Naive thymus-derived CD4-positive, alpha-beta T cell (primary cell): ENCODE data around the gene GPR55. TPM values are rescaled to one million over a fixed set of nuclear protein-coding genes. Genes with fewer than 3 reads are reported as not detected.

Source experiments
- ATAC-seq: fragments of 150-1000 bp; cut with Tn5 transposase; 2 replicates; pipeline ENCODE4 v1.10.0; 2021; ENCODE audit warnings: mild to moderate bottlenecking, moderate library complexity
- CTCF ChIA-PET: fragments of 350-600 bp; sonication (Branson Sonifier 250); formaldehyde crosslinking; loops from one replicate; lab custom pipeline; 2021; ENCODE audit warnings: antibody characterized with exemption; lab: Charles Lee
- POLR2A ChIA-PET: fragments of 350-600 bp; sonication (Branson Sonifier 250); formaldehyde crosslinking; loops from one replicate; lab custom pipeline; 2021; ENCODE audit warnings: antibody characterized with exemption, inconsistent platforms; lab: Charles Lee
- DNase-seq, 9 donors: peaks; one replicate each; pipeline versions ENCODE4 v3.0.0 to v3.0.0-alpha.2; 2020 to 2022; ENCODE audit warnings: mixed read lengths in 1 of 9
- H3K27ac ChIP-seq: one replicate; pipeline ENCODE4 v1.7.0; 2013; ENCODE audit warnings: mild to moderate bottlenecking, low read depth, low read length, moderate library complexity
- H3K27me3 ChIP-seq, 2 donors: one replicate each; pipeline ENCODE4 v1.7.0; 2013; ENCODE audit warnings: low read length in 2 of 2, mild to moderate bottlenecking in 2 of 2, moderate library complexity in 2 of 2; ENCODE audit not compliant: control insufficient read depth in 2 of 2, insufficient read depth in 2 of 2
- H3K36me3 ChIP-seq, 3 experiments: 1 replicate in 2 of 3; 2 replicates in 1 of 3; pipeline ENCODE4 v1.7.0; 2013; ENCODE audit warnings: low read length in 3 of 3, mild to moderate bottlenecking in 3 of 3, moderate library complexity in 1 of 3; ENCODE audit not compliant: insufficient read depth in 3 of 3, control insufficient read depth in 2 of 3
- H3K4me1 ChIP-seq, 2 donors: one replicate each; pipeline ENCODE4 v1.7.0; 2013; ENCODE audit warnings: low read length in 2 of 2, mild to moderate bottlenecking in 2 of 2, moderate library complexity in 1 of 2; ENCODE audit not compliant: control insufficient read depth in 2 of 2, insufficient read depth in 2 of 2
- H3K4me3 ChIP-seq: 2 replicates; pipeline ENCODE4 v1.7.0; 2013; ENCODE audit warnings: mild to moderate bottlenecking, low read length
- H3K9me3 ChIP-seq, 3 experiments: 1 replicate in 2 of 3; 2 replicates in 1 of 3; pipeline ENCODE4 v1.7.0; 2013; ENCODE audit warnings: low read length in 3 of 3; ENCODE audit not compliant: control insufficient read depth in 2 of 3
- H3K27ac Mint-ChIP-seq, 9 donors: one replicate each; pipeline ENCODE4 v1.8.0; 2020 to 2022; ENCODE audit warnings: mixed read lengths in 9 of 9, mild to moderate bottlenecking in 8 of 9, moderate library complexity in 5 of 9, inconsistent platforms in 2 of 9
- H3K27me3 Mint-ChIP-seq, 5 donors: one replicate each; pipeline ENCODE4 v1.8.0; 2021 to 2022; ENCODE audit warnings: mixed read lengths in 5 of 5, mild to moderate bottlenecking in 1 of 5
- H3K36me3 Mint-ChIP-seq, 5 donors: one replicate each; pipeline ENCODE4 v1.8.0; 2020 to 2022; ENCODE audit warnings: mixed read lengths in 5 of 5, mild to moderate bottlenecking in 3 of 5, inconsistent platforms in 1 of 5
- H3K4me1 Mint-ChIP-seq, 7 donors: one replicate each; pipeline ENCODE4 v1.8.0; 2020 to 2022; ENCODE audit warnings: mixed read lengths in 7 of 7, mild to moderate bottlenecking in 3 of 7, inconsistent platforms in 1 of 7
- H3K4me3 Mint-ChIP-seq, 10 donors: one replicate each; pipeline ENCODE4 v1.8.0; 2020 to 2022; ENCODE audit warnings: mild to moderate bottlenecking in 10 of 10, mixed read lengths in 10 of 10, moderate library complexity in 6 of 10, inconsistent platforms in 2 of 10
- H3K9me3 Mint-ChIP-seq, 11 donors: one replicate each; pipeline ENCODE4 v1.8.0; 2020 to 2022; ENCODE audit warnings: mixed read lengths in 11 of 11, mild to moderate bottlenecking in 4 of 11, inconsistent platforms in 1 of 11, moderate library complexity in 1 of 11
- intact Hi-C, 2 donors: fragments of 100-400 bp; cut with micrococcal nuclease; formaldehyde crosslinking; loops; one replicate each; pipeline ENCODE4 v1.15.1; 2023
- polyA plus RNA-seq, 2 donors: library from polyadenylated mRNA; unstranded; fragments of 300-500 nt; fragmentation: Illumina TruSeq; gene quantifications; one replicate each; pipeline ENCODE4 v1.2.3, GENCODE V29; 2021
- total RNA-seq, 6 experiments: library from RNA in 5 of 6; stranded (reverse) in 5 of 6; gene quantifications; 1 replicate in 5 of 6; 2 replicates in 1 of 6; pipeline ENCODE4 v1.2.3 and lab custom pipeline; 2021 to 2026

The GPR55 gene
- total and polyA plus RNA-seq, 7 experiments from 2014 or later = 1.3 to 8.8 (median 1.6) TPM

GRCh38 chr2:230905448-230906421 is 19.3 kb downstream of the GPR55 start:
- H3K4me3 Mint-ChIP-seq = peak overlapping the region in 9 of 10 donors; percentile 40 to 72 (median 57)
- H3K4me1 Mint-ChIP-seq = peaks cover 15 to 39% (median 26%) of the 10 kb centered on the region in 7 donors
- no peaks in the 10 kb centered on the region for H3K27me3 ChIP-seq
- no peak overlapping the region for H3K4me3 ChIP-seq
- ChIA-PET CTCF (interaction anchor here (0.6 to 1.5 kb wide), 3 partner anchors 10 to 38 kb away, joined by 3 to 7 read pairs (median 3); partner anchors contain the start of gene GPR55), POLR2A (interaction anchor here (0.9 kb wide), 1 partner anchor 559 kb away, joined by 3 read pairs; the partner anchor contains the start of gene NCL)
- peaks cover 0 to 8% (median 0%) of the 10 kb centered on the region in 3 experiments for H3K36me3 ChIP-seq
- H3K27ac ChIP-seq = no peak overlapping the region
- peak overlapping the region in 6 of 9 donors; percentile 20 to 62 (median 40) for H3K27ac Mint-ChIP-seq
- peaks cover 6 to 13% of the 10 kb centered on the region in 2 donors for H3K4me1 ChIP-seq
- ATAC-seq (peak; percentile 83), DNase-seq (peak in 8 of 9 donors; percentile 64 to 88 (median 74))
- no peaks in the 10 kb centered on the region for H3K9me3 ChIP-seq
- H3K27me3 Mint-ChIP-seq = peaks cover 0 to 41% (median 0%) of the 10 kb centered on the region in 5 donors
- peaks cover 0 to 7% (median 2%) of the 10 kb centered on the region in 5 donors for H3K36me3 Mint-ChIP-seq
- intact Hi-C loops = loop anchor here (1.0 to 10.0 kb wide), 6 partner anchors 20 to 149 kb away; partner anchors contain the start of genes PSMD1 (in 2 of the 2), GPR55 (in 1 of the 2) and ITM2C (in 1 of the 2)
- no peaks in the 10 kb centered on the region for H3K9me3 Mint-ChIP-seq

- Histone ChIP-seq H3K4me3 (no peak overlapping the region), H3K36me3 (peaks cover 0 to 4% (median 0%) of the 10 kb centered on the region in 3 experiments), H3K27ac (no peak overlapping the region), H3K27me3 (no peaks in the 10 kb centered on the region), H3K9me3 (no peaks in the 10 kb centered on the region), H3K4me1 (peaks cover 6 to 13% of the 10 kb centered on the region in 2 donors)
- intact Hi-C loops = loop anchor here (1.0 to 10.0 kb wide), 6 partner anchors 20 to 150 kb away; partner anchors contain the start of genes PSMD1 (in 2 of the 2), GPR55 (in 1 of the 2) and ITM2C (in 1 of the 2)
- H3K27me3 Mint-ChIP-seq = peaks cover 0 to 41% (median 5%) of the 10 kb centered on the region in 5 donors
- DNase-seq (peak in 1 of 9 donors; percentile 21), ATAC-seq (no peak)
- H3K36me3 Mint-ChIP-seq = peaks cover 0 to 5% (median 0%) of the 10 kb centered on the region in 5 donors
- peak overlapping the region in 9 of 10 donors; percentile 34 to 72 (median 54) for H3K4me3 Mint-ChIP-seq
- peak overlapping the region in 6 of 9 donors; percentile 20 to 62 (median 44) for H3K27ac Mint-ChIP-seq
- POLR2A ChIA-PET = no interaction called here
- CTCF ChIA-PET = interaction anchor here (1.0 to 1.5 kb wide), 3 partner anchors 9 to 52 kb away, joined by 3 to 7 read pairs (median 3); partner anchors contain the start of gene GPR55
- no peaks in the 10 kb centered on the region for H3K9me3 Mint-ChIP-seq
- H3K4me1 Mint-ChIP-seq = peaks cover 12 to 33% (median 24%) of the 10 kb centered on the region in 7 donors
These were observed 20.1 kb downstream of the GPR55 start for GRCh38 chr2:230904856-230905447.

GRCh38 chr2:230903231-230904150 is 21.6 kb downstream of the GPR55 start:
- Mint-ChIP-seq H3K27ac (peak overlapping the region in 1 of 9 donors; percentile 4), H3K4me3 (no peak overlapping the region), H3K4me1 (peaks cover 4 to 27% (median 24%) of the 10 kb centered on the region in 7 donors), H3K36me3 (no peaks in the 10 kb centered on the region), H3K9me3 (no peaks in the 10 kb centered on the region), H3K27me3 (peaks cover 0 to 44% (median 5%) of the 10 kb centered on the region in 5 donors)
- DNase-seq (peak in 1 of 9 donors; percentile 17), ATAC-seq (no peak)
- ChIA-PET POLR2A (no interaction called here), CTCF (interaction anchor here (0.7 to 1.4 kb wide), 2 partner anchors 51 to 84 kb away, joined by 3 read pairs; no protein-coding TSS in a partner anchor)
- Histone ChIP-seq H3K27ac (no peak overlapping the region), H3K4me3 (no peak overlapping the region), H3K36me3 (no peaks in the 10 kb centered on the region), H3K27me3 (no peaks in the 10 kb centered on the region), H3K4me1 (peaks cover 6 to 13% of the 10 kb centered on the region in 2 donors), H3K9me3 (no peaks in the 10 kb centered on the region)
- intact Hi-C loops = loop anchor here (2.0 to 10.0 kb wide), 4 partner anchors 21 to 151 kb away; partner anchors contain the start of genes PSMD1 (in 2 of the 2) and GPR55 (in 1 of the 2)

GRCh38 chr2:230902180-230902899 is 22.7 kb downstream of the GPR55 start:
- Histone ChIP-seq H3K4me3 (no peak overlapping the region), H3K9me3 (no peaks in the 10 kb centered on the region), H3K4me1 (peaks cover 6 to 13% of the 10 kb centered on the region in 2 donors), H3K27ac (no peak overlapping the region), H3K36me3 (no peaks in the 10 kb centered on the region), H3K27me3 (no peaks in the 10 kb centered on the region)
- DNase-seq = peak in 4 of 9 donors; percentile 22 to 49 (median 32)
- ATAC-seq = peak; percentile 71
- Mint-ChIP-seq H3K27me3 (peaks cover 0 to 46% (median 6%) of the 10 kb centered on the region in 5 donors), H3K27ac (peak overlapping the region in 1 of 9 donors; percentile 21), H3K4me3 (no peak overlapping the region), H3K4me1 (peaks cover 2 to 25% (median 23%) of the 10 kb centered on the region in 7 donors), H3K9me3 (no peaks in the 10 kb centered on the region), H3K36me3 (no peaks in the 10 kb centered on the region)
- ChIA-PET CTCF (interaction anchor here (1.2 kb wide), 1 partner anchor 85 kb away, joined by 3 read pairs; no protein-coding TSS in a partner anchor), POLR2A (no interaction called here)
- intact Hi-C loops = loop anchor here (1.0 to 10.0 kb wide), 4 partner anchors 22 to 152 kb away; partner anchors contain the start of genes PSMD1 (in 2 of the 2) and GPR55 (in 1 of the 2)

- CTCF ChIA-PET = interaction anchor here (0.7 kb wide), 1 partner anchor 88 kb away, joined by 4 read pairs; no protein-coding TSS in a partner anchor
- intact Hi-C loops = loop anchor here (10.0 kb wide), 2 partner anchors 76 to 154 kb away; partner anchors contain the start of gene PSMD1 (in 2 of the 2)
- no peaks in the 10 kb centered on the region for H3K36me3 ChIP-seq
- Mint-ChIP-seq H3K4me3 (no peak overlapping the region), H3K27ac (peak overlapping the region in 2 of 9 donors; percentile 23 to 24), H3K27me3 (peaks cover 8 to 52% (median 14%) of the 10 kb centered on the region in 5 donors), H3K4me1 (peaks cover 2 to 23% (median 19%) of the 10 kb centered on the region in 7 donors), H3K36me3 (no peaks in the 10 kb centered on the region), H3K9me3 (no peaks in the 10 kb centered on the region)
- H3K4me1 ChIP-seq = peaks cover 6 to 12% of the 10 kb centered on the region in 2 donors
- DNase-seq = peak in 1 of 9 donors; percentile 18
- POLR2A ChIA-PET = no interaction called here
- no peaks in the 10 kb centered on the region for H3K27me3 ChIP-seq
- no peak overlapping the region for H3K27ac ChIP-seq
- H3K9me3 ChIP-seq = no peaks in the 10 kb centered on the region
- H3K4me3 ChIP-seq = no peak overlapping the region
- ATAC-seq = no peak
These were observed 24.0 kb downstream of the GPR55 start for GRCh38 chr2:230901006-230901405.
